HCT116 (cell line): ENCODE measurements around the gene C2orf81.

Experiments
- CTCF ChIP-seq, 3 experiments: fragments of 200-600 bp in 1 of 3; sonication (generic) in 1 of 3; IDR thresholded peaks in 2 of 3; conservative IDR thresholded peaks in 1 of 3; 2 replicates each; pipeline ENCODE4 v1.5.1; 2012 to 2017; ENCODE audit warnings: low read depth in 2 of 3, low read length in 2 of 3, antibody characterized with exemption in 1 of 3, borderline replicate concordance in 1 of 3, control low read depth in 1 of 3, mild to moderate bottlenecking in 1 of 3, mixed read lengths in 1 of 3, mixed run types in 1 of 3, moderate library complexity in 1 of 3; ENCODE audit not compliant: insufficient read depth in 1 of 3
- EZH2 ChIP-seq: fragments of 200-600 bp; sonication (generic); IDR thresholded peaks from 2 replicates; pipeline ENCODE4 v1.6.1; 2017; ENCODE audit warnings: antibody characterized with exemption, mixed run types
- FOSL1 ChIP-seq: IDR thresholded peaks from 2 replicates; pipeline ENCODE4 v1.6.1; 2012; ENCODE audit warnings: low read depth
- POLR2A ChIP-seq: IDR thresholded peaks from 2 replicates; pipeline ENCODE4 v1.7.0; 2011; ENCODE audit warnings: borderline replicate concordance; ENCODE audit not compliant: insufficient read depth, insufficient read length; ENCODE audit errors: extremely low read depth
- POLR2AphosphoS5 ChIP-seq: IDR thresholded peaks from 2 replicates; pipeline ENCODE4 v1.6.1; 2011; ENCODE audit warnings: mild to moderate bottlenecking, low read depth, low read length, moderate library complexity
- RAD21 ChIP-seq: IDR thresholded peaks from 2 replicates; pipeline ENCODE4 v1.6.1; 2012; ENCODE audit warnings: low read depth, mild to moderate bottlenecking

GRCh38 chr2:74384051-74384450 is 37.4 kb downstream of the C2orf81 start:
- TF ChIP-seq CTCF (IDR thresholded peaks at IDR 0.05 in 2 of 3, conservative IDR thresholded peaks at IDR 0.05 in 1 of 3; ENCODE audit: borderline replicate concordance in 1 of 3, insufficient read depth in 1 of 3, low read depth in 2 of 3, low read length in 2 of 3) (no peak), EZH2 (no peak), FOSL1 (no peak), POLR2AphosphoS5 (no peak), RAD21 (no peak), POLR2A (no peak)
